GOT3 (cell line): Measurements from ENCODE around the gene C1orf87.

ENCODE experiments used
- DNase-seq: peaks from one replicate; lab custom pipeline; 2025; ENCODE audit warnings: mixed read lengths; lab: John Stamatoyannopoulos, UW

C1orf87 gene

GRCh38 chr1:60063561-60063960, 10.0 kb downstream of the C1orf87 start:
- no peak for DNase-seq

GRCh38 chr1:60059468-60059867, 14.1 kb downstream of the C1orf87 start:
- DNase-seq: no peak

GRCh38 chr1:60055336-60055735, 18.2 kb downstream of the C1orf87 start:
- DNase-seq: no peak

- DNase-seq: no peak
Observed at GRCh38 chr1:60054374-60054773, 19.2 kb downstream of the C1orf87 start.

DNA sequence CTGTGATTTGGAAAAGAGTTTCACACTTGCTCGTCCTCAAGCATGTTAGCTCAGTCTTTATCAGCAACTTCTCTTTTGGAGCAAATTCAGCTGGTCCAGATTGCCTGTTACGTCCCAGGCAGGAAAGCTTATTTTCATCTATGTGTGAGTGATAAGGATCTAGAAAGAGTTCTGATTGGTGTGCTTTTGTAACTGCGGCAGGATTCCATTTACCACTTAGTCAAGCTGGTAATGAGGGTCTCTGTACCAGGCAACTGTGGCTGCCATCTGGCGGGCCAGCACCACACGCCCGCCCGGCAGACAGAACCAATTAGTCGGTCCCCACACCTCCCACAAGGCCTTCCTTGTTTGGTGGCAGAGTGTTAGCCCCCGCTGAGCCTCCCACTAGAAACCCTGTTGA, 21.0 kb downstream of the C1orf87 start:
- DNase-seq: no peak

- no peak for DNase-seq
Observed at GRCh38 chr1:60051191-60051590, 22.4 kb downstream of the C1orf87 start.

DNA sequence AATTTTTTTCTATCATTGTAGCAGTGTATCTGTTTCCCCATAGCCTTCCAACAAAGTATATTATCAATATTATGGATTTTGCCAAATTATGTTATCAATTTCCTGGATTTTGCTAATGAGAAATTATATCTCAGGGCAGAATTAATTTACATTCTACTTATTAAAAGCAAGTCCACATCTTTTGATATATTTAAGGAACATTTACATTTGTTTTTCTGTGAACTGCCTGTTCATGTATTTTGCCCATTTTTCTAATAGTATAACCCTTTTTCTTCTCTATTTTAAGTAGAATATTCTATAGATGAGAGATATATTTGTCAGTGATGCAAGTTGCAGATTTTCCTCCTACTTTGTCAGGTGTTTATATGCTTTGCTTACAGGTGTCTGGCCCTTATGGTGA, 24.4 kb downstream of the C1orf87 start:
- no peak for DNase-seq

DNA sequence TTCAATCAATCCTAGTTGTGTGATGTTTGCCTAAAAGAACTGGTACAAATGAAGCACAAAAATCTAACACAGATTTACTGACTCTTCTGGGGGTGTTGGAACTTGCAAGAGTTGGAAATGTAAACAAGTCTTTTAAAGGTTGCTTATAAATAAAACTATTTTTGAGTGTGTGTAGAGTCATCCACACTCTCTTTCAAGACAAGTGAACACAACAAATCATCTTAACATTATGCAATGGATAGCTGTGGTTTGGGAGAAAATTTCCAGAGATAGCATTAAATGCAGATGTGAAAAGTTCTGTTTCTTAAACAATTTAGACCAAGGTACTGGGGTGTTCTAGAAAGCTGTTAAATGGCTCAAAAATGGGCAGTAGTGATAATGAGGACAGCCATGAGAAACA, 28.7 kb downstream of the C1orf87 start:
- no peak for DNase-seq

DNA sequence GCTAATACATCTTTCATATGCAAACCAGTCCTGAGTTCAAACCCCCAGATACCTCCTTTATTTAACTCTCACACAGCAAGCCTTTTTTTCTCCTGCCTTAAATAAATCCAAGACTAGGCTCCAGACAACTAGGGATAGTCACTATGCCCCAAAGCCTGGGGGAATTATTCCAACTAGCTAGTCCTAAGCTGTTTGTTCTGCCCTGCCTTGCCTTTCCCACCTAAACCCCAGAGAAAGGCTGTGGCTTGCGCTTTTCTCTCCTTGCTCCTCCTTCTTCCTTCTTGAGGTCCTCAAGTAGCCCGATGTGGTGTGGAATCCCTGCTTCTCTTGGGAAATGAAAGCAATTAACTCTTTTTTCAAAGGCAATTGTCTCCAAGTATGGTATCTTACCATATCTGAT, 31.8 kb downstream of the C1orf87 start:
- DNase-seq: no peak

GRCh38 chr1:60037669-60038068, 35.9 kb downstream of the C1orf87 start:
- DNase-seq: no peak

DNA sequence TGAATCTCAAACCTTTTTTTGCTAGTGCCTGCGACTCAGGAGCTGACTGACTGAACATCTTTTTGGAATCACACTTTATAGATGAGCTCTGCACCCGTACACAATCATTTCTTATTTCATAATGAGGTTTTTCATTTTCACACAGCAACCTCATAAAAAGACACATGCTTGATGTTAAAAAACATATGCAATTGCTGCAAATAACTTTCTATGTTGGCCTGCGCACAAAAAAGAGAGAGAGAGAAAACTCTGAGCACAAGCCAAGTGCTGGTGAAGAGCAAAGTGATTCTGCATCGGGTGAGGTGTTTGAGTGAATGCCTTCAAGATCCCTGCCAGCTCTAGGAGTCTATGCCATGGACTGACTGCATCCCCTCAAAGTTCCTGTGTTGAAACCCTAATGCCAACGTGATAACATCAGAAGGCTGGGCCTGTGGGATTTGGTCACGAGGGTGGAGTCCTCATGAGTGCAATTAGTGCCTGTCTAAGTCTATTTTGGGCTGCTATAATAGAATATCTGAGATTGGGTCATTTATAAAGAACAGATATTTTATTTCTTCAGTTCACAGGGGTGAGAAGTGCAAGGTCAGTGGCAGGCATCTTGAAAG, 36.6 kb downstream of the C1orf87 start:
- DNase-seq: no peak

DNA sequence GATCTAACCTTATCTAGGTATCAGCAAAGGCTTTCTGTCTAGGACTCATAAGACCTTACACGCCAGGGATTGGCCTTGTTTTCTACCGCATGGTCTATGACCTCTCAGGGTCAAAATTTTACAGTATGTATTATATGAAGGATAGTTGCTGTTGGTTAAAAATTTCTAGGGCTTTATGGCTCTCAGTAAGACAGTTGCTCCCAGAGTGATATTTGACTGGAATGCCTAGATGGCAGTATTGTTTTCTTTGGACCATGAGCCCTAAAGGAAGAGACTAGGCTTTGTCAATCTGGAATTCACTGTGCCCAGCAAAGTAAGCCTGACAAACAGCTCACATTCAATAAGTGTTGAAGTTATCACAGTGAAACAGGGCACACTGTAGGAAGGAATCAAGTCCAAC, 37.6 kb downstream of the C1orf87 start:
- no peak for DNase-seq

- no peak for DNase-seq
Observed at GRCh38 chr1:60034999-60035398, 38.6 kb downstream of the C1orf87 start.

DNA sequence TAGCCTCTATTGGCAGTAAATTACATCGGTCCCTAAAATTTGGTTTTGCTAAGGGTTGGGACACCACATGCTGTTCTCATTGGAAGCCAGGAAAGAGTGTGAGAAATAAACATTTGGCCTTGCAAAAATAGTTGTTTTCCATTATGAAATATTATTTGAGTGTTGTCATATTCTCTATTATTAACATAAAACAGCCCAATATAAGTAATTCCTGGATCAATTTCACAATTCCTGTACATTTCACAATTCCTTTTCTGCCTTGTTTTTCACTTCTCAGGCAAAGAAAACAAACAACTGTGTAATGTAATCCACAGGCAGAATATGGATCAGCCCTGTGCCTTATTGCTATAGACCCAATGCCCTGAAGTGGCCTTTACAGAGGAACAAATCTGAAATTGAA, 40.5 kb downstream of the C1orf87 start:
- no peak for DNase-seq

- no peak for DNase-seq
Observed at GRCh38 chr1:60031146-60031545, 42.4 kb downstream of the C1orf87 start.

GRCh38 chr1:60025552-60025951, 48.0 kb downstream of the C1orf87 start:
- no peak for DNase-seq

DNA sequence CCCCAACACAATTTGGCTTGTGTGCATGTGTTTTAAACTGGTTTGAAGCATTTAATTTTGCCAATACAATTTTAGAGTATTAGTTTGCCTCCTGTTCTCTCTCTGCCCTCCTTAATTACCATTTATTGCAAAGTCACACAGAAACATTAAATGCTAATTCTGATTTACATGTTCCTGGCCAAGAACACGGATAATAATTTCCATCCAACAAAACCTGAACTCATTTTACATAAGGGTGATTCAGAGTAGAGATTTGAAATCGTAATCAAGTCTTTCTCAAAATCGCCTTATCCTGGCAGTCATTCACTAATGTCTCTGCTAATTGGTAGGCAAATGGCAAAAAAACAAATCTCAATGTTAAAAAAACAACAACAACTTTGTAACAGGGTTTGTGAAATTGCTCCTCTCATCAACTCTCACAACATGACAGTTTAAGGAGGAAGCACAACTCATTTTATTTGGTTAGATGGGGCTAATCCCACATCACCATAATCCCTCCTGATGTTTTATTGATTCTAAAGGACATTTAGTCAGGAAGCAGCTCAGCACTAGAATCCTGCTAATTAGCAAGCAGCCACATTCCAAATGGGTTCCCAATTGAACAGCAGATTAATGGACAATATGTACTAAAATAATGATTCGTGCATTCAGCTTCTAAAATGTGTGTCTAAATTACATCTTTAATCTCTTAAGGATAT, 55.9 kb downstream of the C1orf87 start:
- DNase-seq: no peak

- DNase-seq: no peak
Observed at GRCh38 chr1:60010690-60011089, 62.9 kb downstream of the C1orf87 start.

DNA sequence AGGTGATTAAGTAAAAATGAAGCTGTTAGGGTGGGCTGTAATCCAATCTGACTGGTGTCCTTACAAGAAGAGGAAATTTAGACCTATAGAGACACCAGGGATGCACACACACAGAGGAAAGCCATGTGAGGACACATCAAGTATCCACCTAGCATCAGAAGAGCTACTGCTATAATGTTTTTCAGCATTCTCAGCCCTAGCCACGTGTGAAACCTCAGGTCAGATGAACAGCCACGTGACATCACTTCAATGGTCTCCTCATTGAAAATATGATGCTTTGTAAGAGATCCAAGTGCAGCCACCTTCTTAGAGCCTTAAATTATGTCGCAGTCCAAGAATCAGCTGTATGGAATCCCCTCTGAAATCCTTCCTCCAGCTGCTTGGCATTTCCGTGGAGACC, 65.1 kb downstream of the C1orf87 start:
- no peak for DNase-seq

DNA sequence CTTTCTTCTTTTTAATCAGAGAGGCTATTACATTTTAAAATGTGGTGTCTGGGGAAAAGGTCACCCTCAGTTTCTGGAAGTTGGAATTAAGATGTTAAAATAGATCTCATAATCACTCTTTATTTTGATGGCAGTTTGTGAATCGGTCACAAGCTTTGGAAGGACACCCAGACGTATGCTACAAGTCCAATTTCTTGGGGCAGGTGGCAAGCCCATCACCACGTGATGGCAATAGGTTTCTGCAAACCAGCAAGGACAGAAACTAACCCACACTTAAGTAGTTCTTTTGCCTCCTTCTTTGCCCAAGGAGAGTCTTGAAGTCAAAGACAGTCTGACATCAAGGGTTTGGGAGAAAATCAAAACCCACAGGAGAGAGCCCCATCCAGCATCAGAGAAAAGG, 72.9 kb downstream of the C1orf87 start:
- no peak for DNase-seq

GRCh38 chr1:59999746-60000145, 73.8 kb downstream of the C1orf87 start:
- no peak for DNase-seq

GRCh38 chr1:59999006-59999405, 74.6 kb downstream of the C1orf87 start:
- no peak for DNase-seq

- DNase-seq: no peak
Observed at GRCh38 chr1:59997479-59998115, 76.0 kb downstream of the C1orf87 start.
